HG02623 (cell line): ENCODE measurements around the gene PDSS2.
"Not testable (repeated sequence)": the region's sequence is repeated elsewhere in the genome, so short reads cannot be mapped to it uniquely, and the experiment has no call there.

Source experiments
- ATAC-seq: cut with Tn5 transposase; IDR thresholded peaks from one replicate; pipeline ENCODE4 v1.9.1; 2021; ENCODE audit warnings: moderate library complexity; ENCODE audit not compliant: unreplicated experiment

Gene PDSS2

GRCh38 chr6:107368471-107368870 lies 90.9 kb downstream of the PDSS2 start:
- no peak for ATAC-seq

GRCh38 chr6:107364173-107364572 lies 95.2 kb downstream of the PDSS2 start:
- not testable (repeated sequence) for ATAC-seq

DNA sequence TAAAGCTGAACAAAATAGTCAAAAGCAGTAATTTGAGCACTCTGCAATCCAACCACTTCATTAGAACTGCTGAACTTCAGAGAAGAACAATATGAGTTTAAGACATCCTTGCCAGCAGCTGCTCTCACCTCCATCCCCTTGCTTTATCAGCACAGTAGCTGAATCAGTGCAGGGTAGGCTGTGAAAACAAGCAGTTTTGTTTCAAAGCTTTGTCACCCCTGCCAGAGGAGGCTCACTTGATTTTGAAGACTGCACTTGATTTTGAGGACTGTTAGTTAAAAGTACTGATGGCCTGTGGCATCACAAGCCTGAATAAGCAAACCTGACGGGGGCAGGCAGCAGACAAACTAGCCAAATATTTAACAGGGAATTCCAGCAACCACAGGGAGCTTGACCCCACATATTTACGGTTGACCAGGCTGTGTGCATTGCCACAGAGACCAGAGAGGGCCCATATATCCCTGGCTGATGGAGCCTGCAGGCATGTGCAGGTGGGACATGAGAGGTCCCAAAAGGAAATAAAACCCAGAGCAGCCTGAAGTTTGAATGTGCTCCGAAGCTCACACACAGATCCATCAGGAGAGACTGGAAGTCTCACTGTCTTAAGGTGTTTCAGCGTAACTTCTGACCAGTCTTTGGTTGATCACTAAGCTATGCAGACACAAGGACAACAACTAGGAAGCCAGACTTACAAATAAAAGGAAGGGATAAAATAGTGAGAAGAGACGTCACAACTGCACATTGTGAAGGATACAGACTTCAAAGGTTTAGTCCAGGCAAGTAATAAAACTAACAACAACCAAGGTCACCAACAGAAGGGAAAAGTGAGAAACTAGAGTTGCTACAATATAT lies 97.4 kb downstream of the PDSS2 start:
- ATAC-seq: no peak

DNA sequence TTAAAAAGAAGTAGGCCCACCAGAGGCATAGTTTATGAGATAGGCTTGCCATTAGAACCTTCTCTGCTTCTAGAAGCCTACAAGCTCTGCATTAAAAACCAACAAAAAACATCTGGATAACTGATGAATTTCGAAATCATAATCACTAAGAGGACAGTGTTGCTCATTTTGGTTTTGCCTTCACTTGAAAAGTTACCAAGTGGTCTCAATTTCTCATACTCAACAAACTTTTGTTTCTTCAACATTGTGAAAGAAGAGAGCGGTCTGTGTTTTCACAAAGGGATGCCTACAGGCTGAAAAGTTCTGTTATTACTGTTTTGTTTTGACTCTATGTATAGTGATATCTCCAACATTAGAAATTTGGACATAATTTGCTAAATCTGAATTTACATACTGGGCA lies 98.9 kb downstream of the PDSS2 start:
- no peak for ATAC-seq

GRCh38 chr6:107357842-107358241 lies 101.5 kb downstream of the PDSS2 start:
- ATAC-seq: no peak

- no peak for ATAC-seq
These were observed 102.3 kb downstream of the PDSS2 start for GRCh38 chr6:107357031-107357430.

- ATAC-seq: no peak
These were observed 103.7 kb downstream of the PDSS2 start for GRCh38 chr6:107355659-107356058.

DNA sequence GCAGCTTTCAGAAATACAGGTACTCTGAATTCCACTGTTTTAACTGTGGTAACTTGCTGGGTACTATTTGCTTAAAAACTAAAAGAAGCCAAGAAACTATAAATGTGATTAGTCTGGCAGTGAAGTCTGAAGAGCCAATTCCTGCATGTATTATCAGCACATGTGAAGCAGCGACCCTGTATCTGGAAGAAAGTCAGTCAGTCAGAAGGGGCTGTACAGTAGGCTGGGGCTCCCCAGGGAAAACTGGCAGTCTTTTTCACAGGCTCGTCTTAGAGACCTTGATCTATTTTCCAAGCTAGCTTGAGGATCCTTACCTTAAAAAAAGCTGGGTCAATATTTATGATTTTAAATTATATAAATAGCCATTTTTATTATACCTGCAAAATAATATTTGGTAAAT lies 104.9 kb downstream of the PDSS2 start:
- ATAC-seq: no peak

GRCh38 chr6:107353773-107354382 lies 105.5 kb downstream of the PDSS2 start:
- no peak for ATAC-seq

- ATAC-seq: no peak
These were observed 111.1 kb downstream of the PDSS2 start for GRCh38 chr6:107348224-107348623.

DNA sequence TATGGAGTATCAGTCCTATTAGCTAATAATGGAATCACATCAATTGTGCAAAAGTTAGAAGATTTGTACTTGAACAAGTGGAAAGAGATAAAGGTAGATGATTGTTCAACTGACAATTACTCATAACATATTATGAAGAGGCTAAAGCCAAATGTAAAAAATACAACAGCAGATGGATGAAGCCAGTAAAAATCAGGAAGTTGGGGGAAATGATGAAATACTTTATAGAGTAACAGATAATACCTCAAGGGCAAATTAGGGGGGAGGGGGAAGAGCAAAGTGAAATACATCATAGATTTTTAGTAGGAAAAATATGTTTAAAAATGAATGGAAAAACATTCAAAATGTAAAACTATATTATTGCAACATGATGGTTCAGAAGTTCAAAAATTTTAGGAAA lies 114.0 kb downstream of the PDSS2 start:
- no peak for ATAC-seq

GRCh38 chr6:107344981-107345380 lies 114.4 kb downstream of the PDSS2 start:
- ATAC-seq: no peak

- ATAC-seq: no peak
These were observed 115.0 kb downstream of the PDSS2 start for GRCh38 chr6:107344383-107344782.

GRCh38 chr6:107342144-107342543 lies 117.2 kb downstream of the PDSS2 start:
- ATAC-seq: no peak

- ATAC-seq: no peak
These were observed 118.5 kb downstream of the PDSS2 start for GRCh38 chr6:107340881-107341280.

DNA sequence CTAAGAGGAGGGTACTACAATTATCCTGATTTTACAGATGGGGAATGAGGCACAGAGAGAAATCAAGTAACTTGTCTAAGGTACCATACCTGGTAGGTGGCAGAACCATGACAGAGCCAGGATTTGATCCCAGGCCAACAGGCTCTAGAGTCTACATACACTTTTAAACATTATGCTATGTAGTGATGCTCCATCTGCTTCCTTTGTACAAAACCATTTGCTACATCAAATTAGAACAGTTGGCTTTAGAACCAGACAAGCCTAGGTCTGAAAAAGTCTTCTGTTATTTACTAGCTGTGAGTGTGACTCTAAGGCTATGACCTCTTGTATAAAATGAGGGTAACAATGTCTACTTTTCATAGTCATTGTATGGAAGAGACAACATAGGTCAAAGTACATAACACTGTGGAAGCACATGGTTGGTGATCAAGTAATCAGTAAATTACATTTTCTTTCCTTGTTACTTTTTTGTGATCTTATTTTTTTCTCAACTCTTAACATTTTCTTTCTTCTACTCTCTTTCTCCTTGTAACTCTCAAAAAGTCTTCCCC lies 122.1 kb downstream of the PDSS2 start:
- no peak for ATAC-seq

GRCh38 chr6:107334026-107334425 lies 125.3 kb downstream of the PDSS2 start:
- ATAC-seq: no peak

DNA sequence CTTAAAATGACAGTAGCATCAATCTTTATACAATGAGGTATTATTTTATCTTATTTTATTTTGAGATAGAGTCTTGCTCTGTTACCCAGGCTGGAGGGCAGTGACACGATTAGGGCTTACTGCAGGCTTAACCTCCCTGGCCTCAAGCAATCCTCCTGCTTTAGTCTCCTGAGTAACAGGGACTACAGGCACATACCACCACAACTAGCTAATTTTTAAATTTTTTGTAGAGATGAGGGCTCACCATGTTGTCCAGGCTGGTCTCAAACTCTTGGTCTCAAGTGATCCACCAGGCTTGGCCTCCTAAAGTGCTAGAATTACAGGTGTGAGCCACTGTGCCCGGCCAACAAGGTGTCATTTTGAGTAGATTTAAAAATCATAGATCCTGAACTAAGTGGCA lies 125.9 kb downstream of the PDSS2 start:
- no peak for ATAC-seq

DNA sequence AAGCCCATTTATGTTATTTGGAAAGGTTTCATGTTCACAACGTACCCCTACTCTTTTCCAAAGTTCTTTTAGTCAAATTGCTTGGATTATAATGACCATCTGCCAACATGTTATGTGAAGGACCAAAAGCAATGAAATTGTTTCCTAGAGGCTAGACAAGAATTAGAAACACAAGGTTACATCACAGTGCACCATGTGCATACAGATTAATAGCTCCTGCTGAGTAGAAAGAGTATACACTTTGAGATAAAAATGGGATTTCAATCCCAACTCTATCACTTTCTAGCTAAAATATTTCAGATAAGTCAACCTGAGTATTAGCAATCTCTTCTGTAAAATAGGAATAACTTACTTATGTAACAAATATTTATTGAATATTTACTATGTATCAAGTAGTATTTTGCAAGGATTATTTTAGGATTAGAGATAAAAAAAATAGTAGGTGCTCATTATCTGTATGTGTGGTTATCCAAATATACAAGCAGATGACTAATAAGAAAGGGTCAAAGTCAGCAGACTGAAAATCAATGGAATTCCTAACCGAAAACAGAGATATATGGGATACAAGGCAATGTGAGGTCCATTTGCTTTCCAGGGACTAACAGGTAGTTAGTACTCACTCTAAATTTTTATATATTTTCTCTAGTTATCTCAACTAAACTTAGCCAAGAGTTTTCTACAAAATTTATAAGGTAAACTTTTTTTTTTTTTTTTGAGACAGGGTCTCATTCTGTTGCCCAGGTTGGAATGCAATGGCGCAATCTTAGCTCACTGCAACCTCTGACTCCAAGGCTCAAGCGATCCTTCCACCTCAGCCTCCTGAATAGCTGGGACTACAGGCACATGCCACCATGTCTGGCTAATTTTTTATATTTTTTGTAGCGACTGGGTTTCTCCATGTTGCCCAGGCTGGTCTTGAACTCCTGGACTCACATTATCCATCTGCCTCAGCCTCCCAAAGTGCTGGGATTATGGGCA lies 127.7 kb downstream of the PDSS2 start:
- no peak for ATAC-seq

DNA sequence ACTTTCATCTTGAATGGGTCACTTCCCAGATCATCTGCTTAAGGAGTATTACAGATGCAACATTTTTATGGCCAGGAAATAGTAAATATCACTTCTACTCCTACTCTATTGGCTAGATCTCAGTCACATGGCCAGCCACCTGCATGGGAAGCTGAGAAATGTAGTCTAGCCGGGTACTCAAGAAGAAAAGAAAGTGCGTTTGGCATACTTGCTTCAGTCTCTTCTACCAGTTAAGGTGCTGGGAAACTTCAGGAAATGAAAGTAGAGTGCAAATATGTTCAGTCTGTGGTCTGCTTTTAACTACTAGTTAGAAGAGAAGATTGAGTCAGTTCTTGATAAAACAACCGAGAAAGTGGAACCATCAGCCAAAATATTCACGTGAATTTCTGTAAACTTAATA lies 129.2 kb downstream of the PDSS2 start:
- ATAC-seq: peak; percentile 98
